ENCODE results near the gene ACAD11.

GRCh38 chr3:132596816-132597433 is 62.7 kb downstream of the ACAD11 start, which contains the start of gene ACKR4:
- no peak for TF ChIP-seq GATA3 (IDR thresholded peaks at IDR 0.05; ENCODE audit: low read depth, low read length)
- TF ChIP-seq GATA2 (IDR thresholded peaks at IDR 0.05; ENCODE audit: low read depth, low read length), result no peak

All from SH-SY5Y (cell line).